Duodenal mucosa (tissue), 2 donors: ENCODE results near the gene MYPN.
"Not testable (repeated sequence)": the region's sequence is repeated elsewhere in the genome, so short reads cannot be mapped to it uniquely, and the experiment has no call there.

Experiments used
- H3K27ac ChIP-seq: one replicate; pipeline ENCODE4 v1.7.0; 2013; ENCODE audit warnings: low read depth, low read length
- H3K27me3 ChIP-seq, 2 donors: one replicate each; pipeline ENCODE4 v1.7.0; 2013; ENCODE audit warnings: low read length in 2 of 2, control low read depth in 1 of 2; ENCODE audit not compliant: insufficient read depth in 2 of 2, control insufficient read depth in 1 of 2
- H3K36me3 ChIP-seq, 2 donors: one replicate each; pipeline ENCODE4 v1.7.0; 2013; ENCODE audit warnings: low read length in 2 of 2, control low read depth in 1 of 2; ENCODE audit not compliant: insufficient read depth in 2 of 2, control insufficient read depth in 1 of 2
- H3K4me1 ChIP-seq, 2 donors: one replicate each; pipeline ENCODE4 v1.7.0; 2013; ENCODE audit warnings: low read length in 2 of 2, control low read depth in 1 of 2; ENCODE audit not compliant: insufficient read depth in 2 of 2, control insufficient read depth in 1 of 2
- H3K4me3 ChIP-seq, 2 donors: one replicate each; pipeline ENCODE4 v1.7.0; 2013; ENCODE audit warnings: low read length in 2 of 2, low read depth in 1 of 2
- H3K9ac ChIP-seq, 2 donors: one replicate each; pipeline ENCODE4 v1.7.0; 2013; ENCODE audit warnings: low read length in 2 of 2, low read depth in 1 of 2
- H3K9me3 ChIP-seq, 2 donors: one replicate each; pipeline ENCODE4 v1.7.0; 2013; ENCODE audit warnings: low read length in 2 of 2, control low read depth in 1 of 2; ENCODE audit not compliant: control insufficient read depth in 1 of 2

Gene MYPN

DNA sequence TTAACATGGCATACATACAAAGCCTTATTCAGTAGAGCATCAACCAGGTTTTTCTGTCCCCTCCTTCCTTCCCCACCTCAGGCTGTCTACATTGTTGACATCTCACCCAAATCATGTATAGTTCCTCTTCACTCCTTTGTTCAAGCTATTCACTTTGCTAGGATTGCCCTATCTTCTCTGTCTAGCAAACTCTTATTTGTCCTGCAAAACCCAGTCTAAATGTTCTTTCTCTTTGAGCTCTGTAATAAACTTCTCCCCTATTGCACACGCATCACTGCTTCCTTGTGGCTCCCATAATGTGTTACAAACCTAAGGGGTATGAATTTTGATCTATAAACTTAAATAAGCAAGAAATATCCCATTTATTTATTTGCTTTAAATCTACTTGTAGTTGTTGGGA is 36.8 kb downstream of the MYPN start:
- Histone ChIP-seq H3K4me1 (no peaks in the 10 kb centered on the region), H3K9me3 (no peaks in the 10 kb centered on the region), H3K9ac (no peak overlapping the region), H3K4me3 (no peak overlapping the region), H3K27ac (no peak overlapping the region), H3K36me3 (no peaks in the 10 kb centered on the region), H3K27me3 (no peaks in the 10 kb centered on the region)

DNA sequence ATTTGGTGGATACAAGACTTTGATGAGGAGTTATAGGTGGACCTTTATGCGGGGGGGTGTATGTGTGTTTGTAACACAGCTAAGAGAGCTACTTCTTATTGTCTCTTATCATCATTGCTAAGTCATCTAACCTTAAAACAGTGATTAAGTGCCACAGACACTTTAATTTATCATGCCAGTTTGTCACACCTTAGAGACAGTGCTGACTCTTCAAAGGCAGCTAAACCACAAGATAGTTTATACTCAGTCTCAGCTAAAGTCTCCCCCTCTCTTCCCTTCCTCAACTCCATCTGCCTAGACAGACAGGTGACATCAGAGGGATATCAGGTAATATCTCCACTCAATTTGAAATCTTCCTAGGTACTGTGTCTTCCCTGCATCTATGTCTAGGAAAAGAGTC is 42.2 kb downstream of the MYPN start:
- no peaks in the 10 kb centered on the region for H3K27me3 ChIP-seq
- no peaks in the 10 kb centered on the region for H3K9me3 ChIP-seq
- H3K9ac ChIP-seq: no peak overlapping the region
- H3K36me3 ChIP-seq: no peaks in the 10 kb centered on the region
- no peak overlapping the region for H3K27ac ChIP-seq
- peaks cover 11 to 14% of the 10 kb centered on the region in 2 donors for H3K4me1 ChIP-seq
- H3K4me3 ChIP-seq: no peak overlapping the region

DNA sequence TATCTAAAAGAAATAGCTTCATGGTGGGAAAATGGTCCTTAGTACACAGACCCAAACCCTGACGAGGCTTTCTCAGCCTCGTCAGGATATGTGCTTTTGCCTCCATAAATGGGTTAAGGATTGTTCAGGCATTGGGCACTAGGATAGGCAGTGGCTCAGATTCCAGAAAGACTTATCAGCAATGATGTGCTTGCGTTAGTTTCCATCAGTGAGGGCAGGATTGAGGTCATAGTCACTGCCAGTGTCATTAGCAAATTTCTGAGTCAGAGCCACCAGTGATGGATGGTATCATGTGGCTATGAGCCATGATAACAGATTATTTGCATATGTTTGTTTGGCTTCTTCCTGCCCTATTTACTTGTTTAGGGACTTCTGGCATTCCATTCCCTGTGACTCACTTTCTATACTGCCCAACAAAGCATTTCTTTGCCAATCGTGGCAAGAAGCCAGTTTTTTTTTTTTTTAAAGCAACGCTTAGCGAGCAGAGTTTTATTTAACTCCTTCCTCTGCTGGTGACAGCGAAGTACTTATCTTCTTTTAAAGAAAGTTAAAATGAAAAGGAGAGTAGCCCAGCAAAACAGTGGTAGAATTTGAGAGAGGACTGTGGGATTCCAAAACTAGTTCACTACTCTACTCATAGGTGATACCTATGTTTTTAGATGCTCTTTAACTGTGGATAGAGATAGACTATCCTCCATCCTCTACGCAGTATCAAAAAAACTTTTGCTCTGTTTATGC is 44.4 kb downstream of the MYPN start:
- Histone ChIP-seq H3K27ac (no peak overlapping the region), H3K4me1 (peaks cover 11 to 14% of the 10 kb centered on the region in 2 donors), H3K4me3 (no peak overlapping the region), H3K36me3 (no peaks in the 10 kb centered on the region), H3K9ac (no peak overlapping the region), H3K27me3 (no peaks in the 10 kb centered on the region), H3K9me3 (no peaks in the 10 kb centered on the region)

DNA sequence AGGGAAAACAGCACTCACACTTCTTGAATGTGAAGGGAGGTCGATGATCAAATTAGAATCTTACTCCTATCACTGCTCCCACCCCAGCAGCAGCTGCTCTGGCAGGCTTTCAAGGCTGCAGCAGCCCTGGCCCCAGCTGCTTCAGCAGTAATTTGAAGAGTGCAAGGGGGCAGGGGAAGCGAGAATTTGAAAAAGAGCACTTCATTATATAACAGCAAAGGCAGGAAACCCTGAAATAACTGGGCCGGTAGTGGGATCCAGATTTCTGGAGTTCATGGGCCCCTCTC is 44.9 kb downstream of the MYPN start:
- H3K4me3 ChIP-seq: no peak overlapping the region

DNA sequence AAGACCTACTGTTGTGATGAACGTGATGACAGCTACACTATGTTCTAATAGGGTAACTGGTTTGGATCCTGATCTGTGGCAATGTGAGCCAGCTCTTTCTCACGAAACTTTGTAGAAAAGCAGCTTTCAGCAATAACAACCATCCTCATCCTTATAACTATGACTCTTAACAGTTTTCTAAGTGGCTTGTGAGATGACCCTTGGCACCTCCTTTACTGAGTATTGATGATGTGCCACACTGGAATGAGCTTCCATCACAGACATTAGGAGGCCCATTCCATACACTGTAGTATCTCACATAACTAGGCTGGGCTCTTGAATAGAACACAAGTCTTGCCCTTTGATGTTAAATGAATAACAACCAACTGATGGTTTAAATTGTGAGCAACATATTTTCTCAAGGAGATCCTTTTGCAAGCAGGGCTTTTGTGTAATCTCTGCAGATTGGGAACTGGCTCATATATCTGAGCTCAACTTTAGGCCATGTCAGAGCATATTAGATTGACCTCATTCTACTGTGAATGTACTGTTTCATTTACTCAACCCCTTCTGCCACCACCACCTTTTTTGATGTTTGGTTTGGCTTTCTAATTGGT is 46.4 kb downstream of the MYPN start:
- Histone ChIP-seq H3K9ac (no peak overlapping the region), H3K36me3 (no peaks in the 10 kb centered on the region), H3K4me3 (no peak overlapping the region), H3K27me3 (no peaks in the 10 kb centered on the region), H3K27ac (no peak overlapping the region), H3K4me1 (peaks cover 11 to 14% of the 10 kb centered on the region in 2 donors), H3K9me3 (no peaks in the 10 kb centered on the region)

More for the DNA sequence above, 44.9 kb downstream of the MYPN start:
- Histone ChIP-seq H3K36me3 (no peaks in the 10 kb centered on the region), H3K27ac (no peak overlapping the region), H3K27me3 (no peaks in the 10 kb centered on the region), H3K4me1 (peaks cover 11 to 14% of the 10 kb centered on the region in 2 donors), H3K9me3 (no peaks in the 10 kb centered on the region), H3K9ac (no peak overlapping the region)

DNA sequence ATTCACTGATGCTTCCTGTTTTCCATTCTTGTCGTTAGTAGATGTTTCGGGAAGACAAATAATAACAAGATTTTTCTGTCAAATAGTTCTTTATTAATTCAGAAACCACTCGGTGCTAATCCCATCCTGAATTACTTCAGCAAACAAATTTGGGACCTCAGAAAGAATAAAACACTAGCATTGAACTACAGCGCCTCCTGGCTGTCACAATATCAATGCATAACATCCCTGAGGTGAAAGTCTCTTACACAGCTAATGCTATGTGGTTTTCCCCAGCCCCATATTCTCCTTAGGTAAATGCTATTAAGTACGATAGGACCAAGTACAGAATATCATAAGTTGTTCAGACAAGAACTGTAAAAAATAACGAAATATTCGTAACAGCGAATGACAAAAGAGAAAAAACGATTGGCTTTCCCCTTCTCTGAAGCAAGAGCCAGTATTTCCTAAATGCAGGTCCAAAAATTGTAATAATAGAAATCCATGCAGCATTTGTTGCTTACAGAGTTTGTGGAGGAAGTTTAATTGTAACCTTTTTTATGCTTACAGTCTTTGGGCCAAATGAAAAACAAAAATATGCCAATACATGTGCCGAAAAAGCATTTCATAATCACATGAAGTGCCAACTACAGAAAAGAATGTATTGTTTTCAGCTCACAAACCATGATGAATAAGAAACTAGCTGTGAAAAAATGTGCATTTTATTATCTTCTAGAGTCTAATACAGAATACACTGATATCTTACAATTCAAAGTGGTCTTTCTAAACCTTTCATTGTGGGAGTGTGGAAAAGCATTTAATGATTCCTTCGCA is 47.3 kb downstream of the MYPN start:
- H3K4me1 ChIP-seq: peaks cover 11 to 14% of the 10 kb centered on the region in 2 donors
- H3K9ac ChIP-seq: no peak overlapping the region
- no peaks in the 10 kb centered on the region for H3K36me3 ChIP-seq
- H3K27me3 ChIP-seq: no peaks in the 10 kb centered on the region
- H3K9me3 ChIP-seq: no peaks in the 10 kb centered on the region
- no peak overlapping the region for H3K27ac ChIP-seq
- no peak overlapping the region for H3K4me3 ChIP-seq

DNA sequence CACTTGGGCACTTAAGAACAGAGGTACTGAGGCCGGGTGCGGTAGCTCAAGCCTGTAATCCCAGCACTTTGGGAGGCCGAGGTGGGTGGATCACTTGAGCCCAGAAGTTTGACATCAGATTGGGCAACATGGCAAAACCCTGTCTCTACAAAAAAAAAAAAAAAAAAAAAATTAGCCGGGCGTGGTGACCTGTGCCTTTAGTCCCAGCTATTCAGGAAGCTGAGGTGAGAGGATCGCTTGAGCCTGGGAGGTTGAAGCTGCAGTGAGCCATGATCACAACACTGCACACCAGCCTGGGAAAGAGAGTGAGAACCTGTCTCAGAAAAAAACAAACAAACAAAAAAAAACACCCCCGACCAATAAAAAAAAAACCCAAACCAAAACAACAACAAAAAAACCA is 48.2 kb downstream of the MYPN start:
- H3K9me3 ChIP-seq, H3K27me3 ChIP-seq, H3K4me3 ChIP-seq, H3K27ac ChIP-seq, H3K36me3 ChIP-seq, H3K9ac ChIP-seq: not testable (repeated sequence)
- peaks cover 11 to 14% of the 10 kb centered on the region in 2 donors for H3K4me1 ChIP-seq

DNA sequence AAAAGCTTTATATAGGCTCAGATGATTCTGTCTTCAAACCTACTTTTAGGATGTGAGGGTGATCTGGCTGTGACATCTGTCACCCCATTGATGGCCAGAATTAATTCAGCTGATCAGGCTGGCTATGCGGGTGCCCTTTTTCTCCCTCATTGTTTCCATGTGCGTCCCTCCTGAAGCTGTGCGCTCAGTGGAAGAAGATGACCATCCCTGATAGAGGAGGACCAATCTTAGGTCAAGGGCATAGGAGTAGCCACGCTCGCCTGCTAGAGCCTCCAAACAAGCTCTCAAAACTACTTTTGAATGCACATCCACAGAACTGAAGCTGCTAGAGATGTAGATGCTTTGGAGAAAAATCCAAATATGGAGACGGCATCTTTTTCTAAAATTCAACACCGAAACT is 48.7 kb downstream of the MYPN start:
- no peaks in the 10 kb centered on the region for H3K36me3 ChIP-seq
- peaks cover 11 to 13% of the 10 kb centered on the region in 2 donors for H3K4me1 ChIP-seq
- no peaks in the 10 kb centered on the region for H3K27me3 ChIP-seq
- no peak overlapping the region for H3K4me3 ChIP-seq
- H3K9me3 ChIP-seq: no peaks in the 10 kb centered on the region
- no peak overlapping the region for H3K27ac ChIP-seq
- H3K9ac ChIP-seq: no peak overlapping the region

DNA sequence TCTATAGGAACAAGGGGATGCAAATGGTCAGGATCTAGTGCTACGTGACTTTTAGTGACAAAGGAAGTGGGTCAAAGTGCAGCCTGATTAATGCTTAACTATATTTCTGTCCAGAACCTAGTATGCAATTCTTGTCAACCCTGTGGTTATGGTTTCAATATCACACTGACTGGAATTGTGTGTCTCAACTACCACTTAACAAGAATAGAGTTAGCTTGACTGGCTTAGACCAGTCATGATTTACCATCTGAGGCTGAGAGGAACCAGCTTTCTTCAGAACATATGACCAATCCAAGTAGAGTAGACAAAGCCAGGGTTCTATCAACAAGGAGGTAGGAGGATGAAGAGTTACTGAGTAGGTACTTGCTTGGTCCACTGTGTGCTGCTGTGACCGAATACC is 54.4 kb downstream of the MYPN start:
- H3K9me3 ChIP-seq: no peaks in the 10 kb centered on the region
- H3K4me1 ChIP-seq: peaks cover 5 to 8% of the 10 kb centered on the region in 2 donors
- no peaks in the 10 kb centered on the region for H3K36me3 ChIP-seq
- H3K4me3 ChIP-seq: no peak overlapping the region
- H3K27me3 ChIP-seq: no peaks in the 10 kb centered on the region
- H3K27ac ChIP-seq: no peak overlapping the region
- no peak overlapping the region for H3K9ac ChIP-seq

DNA sequence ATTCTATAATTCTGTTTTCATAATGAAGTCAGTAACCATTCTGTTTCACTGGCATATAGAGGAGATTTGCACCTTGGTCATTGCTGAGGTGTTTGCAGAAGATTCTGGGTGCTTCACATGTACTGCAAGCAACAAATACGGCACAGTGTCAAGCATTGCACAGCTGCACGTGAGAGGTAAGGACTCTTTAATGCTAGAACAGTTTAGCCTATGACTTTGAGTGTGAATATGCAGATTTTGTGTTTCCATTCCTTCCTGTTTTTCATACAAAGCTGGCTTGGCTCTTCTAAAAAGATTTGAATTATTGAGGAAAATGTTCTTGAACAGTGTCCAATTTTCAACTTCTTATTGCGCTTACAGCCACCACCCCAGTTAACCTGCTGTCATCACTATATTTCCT is 56.4 kb downstream of the MYPN start:
- Histone ChIP-seq H3K9me3 (no peaks in the 10 kb centered on the region), H3K4me3 (no peak overlapping the region), H3K36me3 (no peaks in the 10 kb centered on the region), H3K27ac (no peak overlapping the region), H3K27me3 (no peaks in the 10 kb centered on the region), H3K4me1 (peaks cover 5 to 8% of the 10 kb centered on the region in 2 donors), H3K9ac (no peak overlapping the region)
